Measurements from ENCODE around the gene MAD1L1. TPM values are rescaled to one million over a fixed set of nuclear protein-coding genes. Genes with fewer than 3 reads are reported as not detected.

Gene MAD1L1
- total and polyA plus RNA-seq, 2 of the 13 experiments (the other 11 are each of a cell fraction or from before 2014, with no cell fraction given), result 17.4 to 64.7 TPM

DNA sequence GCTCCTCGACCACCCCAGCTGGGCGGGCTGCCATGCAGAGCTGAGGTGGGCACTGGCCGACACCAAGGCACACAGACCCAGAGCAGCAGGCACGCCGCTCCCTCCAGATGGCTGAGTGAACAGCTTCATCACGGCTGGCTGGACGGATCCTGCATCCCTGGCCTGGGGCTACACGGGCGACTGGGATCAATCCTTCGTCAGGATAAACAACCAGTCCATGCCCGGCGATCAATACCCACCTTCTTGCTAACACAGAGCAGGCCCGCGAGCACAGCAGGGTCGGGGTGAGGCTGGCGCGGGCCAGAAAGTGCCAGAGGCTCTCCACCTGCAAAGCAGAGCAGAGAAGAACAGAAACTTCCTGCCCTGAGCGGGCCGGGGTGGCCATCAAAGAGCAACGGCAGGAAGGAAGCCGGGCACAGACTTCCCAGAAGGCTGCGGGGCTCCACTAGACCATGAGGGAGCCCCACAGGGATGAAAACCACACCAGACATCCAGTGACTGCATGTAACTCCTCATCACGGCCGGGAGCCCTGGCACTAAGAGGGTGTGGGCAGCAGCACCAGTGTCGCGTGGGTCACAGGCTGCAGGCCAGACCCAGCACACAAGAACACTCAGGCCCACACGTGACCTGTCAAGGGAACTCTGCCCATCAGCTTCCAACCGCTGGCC, 166.4 kb downstream of the MAD1L1 start:
- no peaks in the 10 kb centered on the region for H4K20me1 ChIP-seq (ENCODE audit: insufficient read depth, low read length)
- H3K27me3 ChIP-seq (ENCODE audit: control insufficient read depth in 1 of 2, insufficient read depth in 2 of 2, low read length in 2 of 2), result no peaks in the 10 kb centered on the region
- no peaks in the 10 kb centered on the region for H3K4me1 ChIP-seq (ENCODE audit: insufficient read depth, low read length)
- DNase-seq (ENCODE audit: low spot score) (no peak), FAIRE-seq (no peak), ATAC-seq (no peak)
- H3K4me3 ChIP-seq (replicated peaks in 1 of 3; ENCODE audit: insufficient read depth in 1 of 3, low read depth in 2 of 3, low read length in 3 of 3), result no peak overlapping the region
- H3K27ac ChIP-seq (ENCODE audit: extremely low read length, insufficient read depth, low read length), result no peak overlapping the region
- WGBS (ENCODE audit: low lambda C conversion rate), result 95% methylated on average over 15 of the region's 28 CpGs
- peaks cover 19 to 48% of the 10 kb centered on the region in 2 experiments; a peak in 4 of 5 replicates for H3K36me3 ChIP-seq (replicated peaks in 1 of 2; ENCODE audit: control insufficient read depth in 1 of 2, insufficient read depth in 2 of 2, low read length in 2 of 2)
- intact Hi-C loops (cut with micrococcal nuclease; ENCODE audit: unreplicated experiment), result no loop called here
- H3K79me2 ChIP-seq (ENCODE audit: insufficient read depth, low read length), result no peaks in the 10 kb centered on the region
- no peak overlapping the region for H3K4me2 ChIP-seq (ENCODE audit: low read depth, low read length)
- ChIA-PET POLR2A (no interaction called here), CTCF (ENCODE audit: low intra/inter-chr PET ratio, low total read pairs) (no interaction called here)
- TF ChIP-seq AGO2 (optimal IDR thresholded peaks at IDR 0.05; ENCODE audit: low read depth, low read length), result peak; percentile 1
- TF ChIP-seq, protein P1, sequence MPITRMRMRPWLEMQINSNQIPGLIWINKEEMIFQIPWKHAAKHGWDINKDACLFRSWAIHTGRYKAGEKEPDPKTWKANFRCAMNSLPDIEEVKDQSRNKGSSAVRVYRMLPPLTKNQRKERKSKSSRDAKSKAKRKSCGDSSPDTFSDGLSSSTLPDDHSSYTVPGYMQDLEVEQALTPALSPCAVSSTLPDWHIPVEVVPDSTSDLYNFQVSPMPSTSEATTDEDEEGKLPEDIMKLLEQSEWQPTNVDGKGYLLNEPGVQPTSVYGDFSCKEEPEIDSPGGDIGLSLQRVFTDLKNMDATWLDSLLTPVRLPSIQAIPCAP (CRISPR knock-in tag; IDR thresholded peaks at IDR 0.05; ENCODE audit: low read depth), result no peak
- in situ Hi-C loops (cut with HindIII; ENCODE audit: extremely low pct_ligation_motif_present, low pct_unique_long_range_greater_than_20kb), result no loop called here
- BruUV-seq (replicated peaks), result no TSS peak
- no peak overlapping the region for H2AFZ ChIP-seq (ENCODE audit: low read length)
- no peak overlapping the region for H3K9ac ChIP-seq (ENCODE audit: insufficient read depth, low read depth, low read length)
- H3K9me3 ChIP-seq (ENCODE audit: low read length), result no peaks in the 10 kb centered on the region

DNA sequence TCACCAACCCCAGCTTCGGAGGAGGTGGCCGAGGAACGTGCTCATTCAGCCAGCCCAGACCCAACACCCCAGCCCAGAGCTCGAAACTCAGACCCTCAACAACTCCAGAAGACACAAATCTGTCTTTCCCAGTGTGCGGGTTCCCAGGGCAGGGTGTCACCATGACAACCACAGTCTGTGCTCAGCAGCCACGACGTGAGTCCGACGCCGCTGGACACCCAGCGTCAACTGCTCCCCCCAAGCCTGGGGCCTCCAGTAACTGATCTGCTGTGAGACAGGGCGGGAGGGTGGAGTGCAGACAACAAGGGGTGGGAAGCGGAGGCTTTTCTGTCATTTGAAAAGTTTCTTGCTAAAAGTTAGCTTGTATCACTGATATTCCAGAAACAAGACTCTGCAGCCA, 167.2 kb downstream of the MAD1L1 start:
- H3K4me2 ChIP-seq (ENCODE audit: low read depth, low read length), result no peak overlapping the region
- no peaks in the 10 kb centered on the region for H3K4me1 ChIP-seq (ENCODE audit: insufficient read depth, low read length)
- in situ Hi-C loops (cut with HindIII; ENCODE audit: extremely low pct_ligation_motif_present, low pct_unique_long_range_greater_than_20kb), result no loop called here
- no peak overlapping the region for H3K9ac ChIP-seq (ENCODE audit: insufficient read depth, low read depth, low read length)
- DNase-seq (ENCODE audit: low spot score) (no peak), FAIRE-seq (no peak), ATAC-seq (no peak)
- no peak overlapping the region for H3K27ac ChIP-seq (ENCODE audit: extremely low read length, insufficient read depth, low read length)
- 98% methylated on average over 12 of the region's 13 CpGs for WGBS (ENCODE audit: low lambda C conversion rate)
- no peak overlapping the region for H2AFZ ChIP-seq (ENCODE audit: low read length)
- no peaks in the 10 kb centered on the region for H4K20me1 ChIP-seq (ENCODE audit: insufficient read depth, low read length)
- intact Hi-C loops (cut with micrococcal nuclease; ENCODE audit: unreplicated experiment), result no loop called here
- no peaks in the 10 kb centered on the region for H3K79me2 ChIP-seq (ENCODE audit: insufficient read depth, low read length)
- no peaks in the 10 kb centered on the region for H3K27me3 ChIP-seq (ENCODE audit: control insufficient read depth in 1 of 2, insufficient read depth in 2 of 2, low read length in 2 of 2)
- no peak overlapping the region for H3K4me3 ChIP-seq (replicated peaks in 1 of 3; ENCODE audit: insufficient read depth in 1 of 3, low read depth in 2 of 3, low read length in 3 of 3)
- no TSS peak for BruUV-seq (replicated peaks)
- peaks cover 16 to 50% of the 10 kb centered on the region in 2 experiments; a peak in 4 of 5 replicates for H3K36me3 ChIP-seq (replicated peaks in 1 of 2; ENCODE audit: control insufficient read depth in 1 of 2, insufficient read depth in 2 of 2, low read length in 2 of 2)
- ChIA-PET CTCF (ENCODE audit: low intra/inter-chr PET ratio, low total read pairs) (no interaction called here), POLR2A (no interaction called here)
- peaks cover 4% of the 10 kb centered on the region for H3K9me3 ChIP-seq (ENCODE audit: low read length)
- TF ChIP-seq ZNF572 (CRISPR knock-in tag; IDR thresholded peaks at IDR 0.05) (no peak), HES4 (CRISPR knock-in tag; IDR thresholded peaks at IDR 0.05; ENCODE audit: borderline replicate concordance) (no peak), ZNF792 (CRISPR knock-in tag; IDR thresholded peaks at IDR 0.05) (no peak), SIN3B (IDR thresholded peaks at IDR 0.05; ENCODE audit: low read length) (no peak), RFXANK (CRISPR knock-in tag; IDR thresholded peaks at IDR 0.05) (no peak), ZNF564 (CRISPR knock-in tag; IDR thresholded peaks at IDR 0.05) (no peak), KMT2A (CRISPR knock-in tag; IDR thresholded peaks at IDR 0.05) (no peak), ZNF501 (CRISPR knock-in tag; IDR thresholded peaks at IDR 0.05) (no peak)
- TF ChIP-seq, protein P2, sequence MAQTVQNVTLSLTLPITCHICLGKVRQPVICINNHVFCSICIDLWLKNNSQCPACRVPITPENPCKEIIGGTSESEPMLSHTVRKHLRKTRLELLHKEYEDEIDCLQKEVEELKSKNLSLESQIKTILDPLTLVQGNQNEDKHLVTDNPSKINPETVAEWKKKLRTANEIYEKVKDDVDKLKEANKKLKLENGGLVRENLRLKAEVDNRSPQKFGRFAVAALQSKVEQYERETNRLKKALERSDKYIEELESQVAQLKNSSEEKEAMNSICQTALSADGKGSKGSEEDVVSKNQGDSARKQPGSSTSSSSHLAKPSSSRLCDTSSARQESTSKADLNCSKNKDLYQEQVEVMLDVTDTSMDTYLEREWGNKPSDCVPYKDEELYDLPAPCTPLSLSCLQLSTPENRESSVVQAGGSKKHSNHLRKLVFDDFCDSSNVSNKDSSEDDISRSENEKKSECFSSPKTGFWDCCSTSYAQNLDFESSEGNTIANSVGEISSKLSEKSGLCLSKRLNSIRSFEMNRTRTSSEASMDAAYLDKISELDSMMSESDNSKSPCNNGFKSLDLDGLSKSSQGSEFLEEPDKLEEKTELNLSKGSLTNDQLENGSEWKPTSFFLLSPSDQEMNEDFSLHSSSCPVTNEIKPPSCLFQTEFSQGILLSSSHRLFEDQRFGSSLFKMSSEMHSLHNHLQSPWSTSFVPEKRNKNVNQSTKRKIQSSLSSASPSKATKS (CRISPR knock-in tag; IDR thresholded peaks at IDR 0.05), result no peak
- TF ChIP-seq, protein P3, sequence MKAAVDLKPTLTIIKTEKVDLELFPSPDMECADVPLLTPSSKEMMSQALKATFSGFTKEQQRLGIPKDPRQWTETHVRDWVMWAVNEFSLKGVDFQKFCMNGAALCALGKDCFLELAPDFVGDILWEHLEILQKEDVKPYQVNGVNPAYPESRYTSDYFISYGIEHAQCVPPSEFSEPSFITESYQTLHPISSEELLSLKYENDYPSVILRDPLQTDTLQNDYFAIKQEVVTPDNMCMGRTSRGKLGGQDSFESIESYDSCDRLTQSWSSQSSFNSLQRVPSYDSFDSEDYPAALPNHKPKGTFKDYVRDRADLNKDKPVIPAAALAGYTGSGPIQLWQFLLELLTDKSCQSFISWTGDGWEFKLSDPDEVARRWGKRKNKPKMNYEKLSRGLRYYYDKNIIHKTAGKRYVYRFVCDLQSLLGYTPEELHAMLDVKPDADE (CRISPR knock-in tag; IDR thresholded peaks at IDR 0.05), result no peak
- TF ChIP-seq, protein P4, sequence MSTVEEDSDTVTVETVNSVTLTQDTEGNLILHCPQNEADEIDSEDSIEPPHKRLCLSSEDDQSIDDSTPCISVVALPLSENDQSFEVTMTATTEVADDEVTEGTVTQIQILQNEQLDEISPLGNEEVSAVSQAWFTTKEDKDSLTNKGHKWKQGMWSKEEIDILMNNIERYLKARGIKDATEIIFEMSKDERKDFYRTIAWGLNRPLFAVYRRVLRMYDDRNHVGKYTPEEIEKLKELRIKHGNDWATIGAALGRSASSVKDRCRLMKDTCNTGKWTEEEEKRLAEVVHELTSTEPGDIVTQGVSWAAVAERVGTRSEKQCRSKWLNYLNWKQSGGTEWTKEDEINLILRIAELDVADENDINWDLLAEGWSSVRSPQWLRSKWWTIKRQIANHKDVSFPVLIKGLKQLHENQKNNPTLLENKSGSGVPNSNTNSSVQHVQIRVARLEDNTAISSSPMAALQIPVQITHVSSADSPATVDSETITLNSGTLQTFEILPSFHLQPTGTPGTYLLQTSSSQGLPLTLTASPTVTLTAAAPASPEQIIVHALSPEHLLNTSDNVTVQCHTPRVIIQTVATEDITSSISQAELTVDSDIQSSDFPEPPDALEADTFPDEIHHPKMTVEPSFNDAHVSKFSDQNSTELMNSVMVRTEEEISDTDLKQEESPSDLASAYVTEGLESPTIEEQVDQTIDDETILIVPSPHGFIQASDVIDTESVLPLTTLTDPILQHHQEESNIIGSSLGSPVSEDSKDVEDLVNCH (CRISPR knock-in tag; IDR thresholded peaks at IDR 0.05), result no peak

Data from HepG2 (cell line).